Measurements from ENCODE around the gene WDR17.

The WDR17 gene

GRCh38 chr4:176139518-176139917 is 73.9 kb downstream of the WDR17 start:
- DNase-seq (ENCODE audit: extremely low spot score): no peak
- ChIA-PET CTCF (interaction anchor here (0.6 kb wide), 1 partner anchor 16 kb away, joined by 7 read pairs; no protein-coding TSS in a partner anchor), POLR2A (no interaction called here)
- no peak for TF ChIP-seq L3MBTL2 (conservative IDR thresholded peaks at IDR 0.05)
- no peak for TF ChIP-seq BHLHE40 (IDR thresholded peaks at IDR 0.05; ENCODE audit: borderline replicate concordance)
- no peak for TF ChIP-seq FOXA1 (IDR thresholded peaks at IDR 0.05)
- TF ChIP-seq PKNOX1 (IDR thresholded peaks at IDR 0.05): no peak
- no peak for TF ChIP-seq NFRKB (IDR thresholded peaks at IDR 0.05)
- TF ChIP-seq ZNF384 (IDR thresholded peaks at IDR 0.05): no peak
- no peak for TF ChIP-seq LEF1 (IDR thresholded peaks at IDR 0.05; ENCODE audit: borderline replicate concordance)
- no peak for TF ChIP-seq ELF4 (IDR thresholded peaks at IDR 0.05)
- TF ChIP-seq TARDBP (IDR thresholded peaks at IDR 0.05): no peak
- no peak for TF ChIP-seq FOXM1 (IDR thresholded peaks at IDR 0.05; ENCODE audit: borderline replicate concordance)
- TF ChIP-seq FOXK2 (IDR thresholded peaks at IDR 0.05): no peak
- no peak for TF ChIP-seq SP1 (IDR thresholded peaks at IDR 0.05)
- TF ChIP-seq HDGF (IDR thresholded peaks at IDR 0.05; ENCODE audit: borderline replicate concordance): no peak
- no peak for TF ChIP-seq CTBP1 (IDR thresholded peaks at IDR 0.05; ENCODE audit: borderline replicate concordance)
- TF ChIP-seq SUZ12 (IDR thresholded peaks at IDR 0.05): no peak
- TF ChIP-seq ARNT (IDR thresholded peaks at IDR 0.05): no peak

- CTCF ChIA-PET: no interaction called here
- DNase-seq (ENCODE audit: extremely low spot score): no peak
- POLR2A ChIA-PET: no interaction called here
- no peak for TF ChIP-seq TARDBP (IDR thresholded peaks at IDR 0.05)
- TF ChIP-seq NFRKB (IDR thresholded peaks at IDR 0.05): no peak
- no peak for TF ChIP-seq LEF1 (IDR thresholded peaks at IDR 0.05; ENCODE audit: borderline replicate concordance)
- TF ChIP-seq CTBP1 (IDR thresholded peaks at IDR 0.05; ENCODE audit: borderline replicate concordance): no peak
- no peak for TF ChIP-seq FOXM1 (IDR thresholded peaks at IDR 0.05; ENCODE audit: borderline replicate concordance)
- no peak for TF ChIP-seq ZNF384 (IDR thresholded peaks at IDR 0.05)
- no peak for TF ChIP-seq ARNT (IDR thresholded peaks at IDR 0.05)
- no peak for TF ChIP-seq HDGF (IDR thresholded peaks at IDR 0.05; ENCODE audit: borderline replicate concordance)
- TF ChIP-seq FOXA1 (IDR thresholded peaks at IDR 0.05): no peak
- no peak for TF ChIP-seq FOXK2 (IDR thresholded peaks at IDR 0.05)
- no peak for TF ChIP-seq ELF4 (IDR thresholded peaks at IDR 0.05)
- no peak for TF ChIP-seq SUZ12 (IDR thresholded peaks at IDR 0.05)
- no peak for TF ChIP-seq SP1 (IDR thresholded peaks at IDR 0.05)
- no peak for TF ChIP-seq L3MBTL2 (conservative IDR thresholded peaks at IDR 0.05)
- no peak for TF ChIP-seq BHLHE40 (IDR thresholded peaks at IDR 0.05; ENCODE audit: borderline replicate concordance)
- no peak for TF ChIP-seq PKNOX1 (IDR thresholded peaks at IDR 0.05)
Observed at GRCh38 chr4:176142253-176142652, 76.6 kb downstream of the WDR17 start.

GRCh38 chr4:176149680-176150355 is 84.2 kb downstream of the WDR17 start:
- ChIA-PET POLR2A (no interaction called here), CTCF (interaction anchor here (0.8 to 1.9 kb wide), 4 partner anchors 128 to 192 kb away, joined by 3 to 7 read pairs (median 4); no protein-coding TSS in a partner anchor)
- TF ChIP-seq TARDBP (IDR thresholded peaks at IDR 0.05): no peak
- TF ChIP-seq BHLHE40 (IDR thresholded peaks at IDR 0.05; ENCODE audit: borderline replicate concordance): no peak
- TF ChIP-seq HDGF (IDR thresholded peaks at IDR 0.05; ENCODE audit: borderline replicate concordance): no peak
- no peak for TF ChIP-seq CTBP1 (IDR thresholded peaks at IDR 0.05; ENCODE audit: borderline replicate concordance)
- TF ChIP-seq L3MBTL2 (conservative IDR thresholded peaks at IDR 0.05): no peak
- no peak for TF ChIP-seq FOXM1 (IDR thresholded peaks at IDR 0.05; ENCODE audit: borderline replicate concordance)
- no peak for TF ChIP-seq ZNF384 (IDR thresholded peaks at IDR 0.05)
- TF ChIP-seq NFRKB (IDR thresholded peaks at IDR 0.05): no peak
- no peak for TF ChIP-seq ARNT (IDR thresholded peaks at IDR 0.05)
- no peak for TF ChIP-seq PKNOX1 (IDR thresholded peaks at IDR 0.05)
- TF ChIP-seq LEF1 (IDR thresholded peaks at IDR 0.05; ENCODE audit: borderline replicate concordance): no peak
- TF ChIP-seq ELF4 (IDR thresholded peaks at IDR 0.05): no peak
- no peak for TF ChIP-seq SP1 (IDR thresholded peaks at IDR 0.05)
- TF ChIP-seq FOXK2 (IDR thresholded peaks at IDR 0.05): no peak
- TF ChIP-seq SUZ12 (IDR thresholded peaks at IDR 0.05): no peak
- DNase-seq (ENCODE audit: extremely low spot score): no peak

- TF ChIP-seq FOXA1 (IDR thresholded peaks at IDR 0.05): no peak
- TF ChIP-seq SUZ12 (IDR thresholded peaks at IDR 0.05): no peak
- TF ChIP-seq ARNT (IDR thresholded peaks at IDR 0.05): no peak
- no peak for TF ChIP-seq FOXM1 (IDR thresholded peaks at IDR 0.05; ENCODE audit: borderline replicate concordance)
- no peak for TF ChIP-seq PKNOX1 (IDR thresholded peaks at IDR 0.05)
- no peak for TF ChIP-seq BHLHE40 (IDR thresholded peaks at IDR 0.05; ENCODE audit: borderline replicate concordance)
- TF ChIP-seq NFRKB (IDR thresholded peaks at IDR 0.05): no peak
- TF ChIP-seq HDGF (IDR thresholded peaks at IDR 0.05; ENCODE audit: borderline replicate concordance): no peak
- TF ChIP-seq ELF4 (IDR thresholded peaks at IDR 0.05): no peak
- TF ChIP-seq ZNF384 (IDR thresholded peaks at IDR 0.05): no peak
- no peak for TF ChIP-seq FOXK2 (IDR thresholded peaks at IDR 0.05)
- TF ChIP-seq LEF1 (IDR thresholded peaks at IDR 0.05; ENCODE audit: borderline replicate concordance): no peak
- TF ChIP-seq L3MBTL2 (conservative IDR thresholded peaks at IDR 0.05): no peak
- TF ChIP-seq SP1 (IDR thresholded peaks at IDR 0.05): no peak
- ChIA-PET CTCF (interaction anchor here (0.8 to 1.9 kb wide), 5 partner anchors 126 to 191 kb away, joined by 3 to 7 read pairs (median 4); no protein-coding TSS in a partner anchor), POLR2A (no interaction called here)
- DNase-seq (ENCODE audit: extremely low spot score): no peak
Observed at GRCh38 chr4:176150356-176150682, 84.7 kb downstream of the WDR17 start.

- POLR2A ChIA-PET: no interaction called here
- CTCF ChIA-PET: interaction anchor here (0.8 to 1.9 kb wide), 5 partner anchors 125 to 191 kb away, joined by 3 to 7 read pairs (median 4); no protein-coding TSS in a partner anchor
- TF ChIP-seq HDGF (IDR thresholded peaks at IDR 0.05; ENCODE audit: borderline replicate concordance) (no peak), SUZ12 (IDR thresholded peaks at IDR 0.05) (no peak), CTBP1 (IDR thresholded peaks at IDR 0.05; ENCODE audit: borderline replicate concordance) (no peak), FOXM1 (IDR thresholded peaks at IDR 0.05; ENCODE audit: borderline replicate concordance) (no peak), ZNF384 (IDR thresholded peaks at IDR 0.05) (no peak), ARNT (IDR thresholded peaks at IDR 0.05) (no peak), FOXA1 (IDR thresholded peaks at IDR 0.05) (no peak), NFRKB (IDR thresholded peaks at IDR 0.05) (no peak), ELF4 (IDR thresholded peaks at IDR 0.05) (no peak)
- DNase-seq (ENCODE audit: extremely low spot score): no peak
Observed at GRCh38 chr4:176150704-176151103, 85.1 kb downstream of the WDR17 start.

Measured in HEK293T (cell line).